Effector memory CD4-positive, alpha-beta T cell (primary cell): ENCODE measurements around the gene F10.

Experiments used
- DNase-seq, 3 donors: peaks; one replicate each; pipeline ENCODE4 v3.0.0-alpha.2; 2020
- H3K27ac ChIP-seq: 2 replicates; pipeline ENCODE4 v1.7.0; 2013; ENCODE audit warnings: mild to moderate bottlenecking, low read length, moderate library complexity; ENCODE audit not compliant: insufficient read depth, poor library complexity, severe bottlenecking
- H3K27me3 ChIP-seq: replicated peaks from 2 replicates; pipeline ENCODE4 v1.7.0; 2013; ENCODE audit warnings: mild to moderate bottlenecking, low read length; ENCODE audit not compliant: insufficient read depth, control insufficient read depth, poor library complexity, severe bottlenecking
- H3K36me3 ChIP-seq: 2 replicates; pipeline ENCODE4 v1.7.0; 2013; ENCODE audit warnings: mild to moderate bottlenecking, low read length, moderate library complexity; ENCODE audit not compliant: control insufficient read depth, insufficient read depth
- H3K4me1 ChIP-seq: 2 replicates; pipeline ENCODE4 v1.7.0; 2013; ENCODE audit warnings: low read length, mild to moderate bottlenecking; ENCODE audit not compliant: control insufficient read depth, insufficient read depth, poor library complexity, severe bottlenecking
- H3K4me3 ChIP-seq: 2 replicates; pipeline ENCODE4 v1.7.0; 2013; ENCODE audit warnings: low read length, low read depth, mild to moderate bottlenecking; ENCODE audit not compliant: insufficient read depth, poor library complexity, severe bottlenecking
- H3K9me3 ChIP-seq: 2 replicates; pipeline ENCODE4 v1.7.0; 2013; ENCODE audit warnings: mild to moderate bottlenecking, low read length, moderate library complexity; ENCODE audit not compliant: control insufficient read depth

The F10 gene

DNA sequence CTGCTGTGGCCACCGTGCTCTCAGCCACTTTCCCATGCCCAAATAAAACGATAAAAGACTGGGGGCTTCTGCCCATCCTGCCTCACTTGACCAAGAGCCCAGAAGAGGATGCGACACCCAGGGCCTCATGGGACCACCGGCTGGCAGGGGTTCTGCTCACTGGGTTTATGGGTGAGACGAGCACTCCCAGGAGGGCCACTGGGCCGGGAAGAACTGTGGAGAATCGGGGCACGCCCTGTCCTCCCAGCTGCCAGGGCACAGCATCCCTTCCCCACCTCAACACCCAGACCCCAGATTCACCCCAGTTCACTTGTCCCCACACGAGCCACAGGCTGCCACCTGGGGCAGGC lies 4.7 kb upstream of the F10 start:
- Histone ChIP-seq H3K9me3 (no peaks in the 10 kb centered on the region), H3K27ac (no peak overlapping the region), H3K4me1 (no peaks in the 10 kb centered on the region), H3K36me3 (no peaks in the 10 kb centered on the region), H3K27me3 (no peaks in the 10 kb centered on the region), H3K4me3 (no peak overlapping the region)
- no peak for DNase-seq

DNA sequence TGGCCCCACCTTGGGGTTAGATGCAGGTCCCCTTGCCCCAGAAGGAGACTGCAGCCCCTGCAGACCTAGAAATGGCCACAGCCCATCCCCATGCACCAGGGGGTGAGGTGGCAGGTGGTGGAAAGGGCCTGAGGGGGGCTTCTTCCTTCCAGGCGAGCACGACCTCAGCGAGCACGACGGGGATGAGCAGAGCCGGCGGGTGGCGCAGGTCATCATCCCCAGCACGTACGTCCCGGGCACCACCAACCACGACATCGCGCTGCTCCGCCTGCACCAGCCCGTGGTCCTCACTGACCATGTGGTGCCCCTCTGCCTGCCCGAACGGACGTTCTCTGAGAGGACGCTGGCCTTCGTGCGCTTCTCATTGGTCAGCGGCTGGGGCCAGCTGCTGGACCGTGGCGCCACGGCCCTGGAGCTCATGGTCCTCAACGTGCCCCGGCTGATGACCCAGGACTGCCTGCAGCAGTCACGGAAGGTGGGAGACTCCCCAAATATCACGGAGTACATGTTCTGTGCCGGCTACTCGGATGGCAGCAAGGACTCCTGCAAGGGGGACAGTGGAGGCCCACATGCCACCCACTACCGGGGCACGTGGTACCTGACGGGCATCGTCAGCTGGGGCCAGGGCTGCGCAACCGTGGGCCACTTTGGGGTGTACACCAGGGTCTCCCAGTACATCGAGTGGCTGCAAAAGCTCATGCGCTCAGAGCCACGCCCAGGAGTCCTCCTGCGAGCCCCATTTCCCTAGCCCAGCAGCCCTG lies 4.2 kb upstream of the F10 start:
- Histone ChIP-seq H3K4me3 (no peak overlapping the region), H3K36me3 (no peaks in the 10 kb centered on the region), H3K9me3 (no peaks in the 10 kb centered on the region), H3K27me3 (no peaks in the 10 kb centered on the region), H3K27ac (no peak overlapping the region), H3K4me1 (no peaks in the 10 kb centered on the region)
- DNase-seq: no peak

DNA sequence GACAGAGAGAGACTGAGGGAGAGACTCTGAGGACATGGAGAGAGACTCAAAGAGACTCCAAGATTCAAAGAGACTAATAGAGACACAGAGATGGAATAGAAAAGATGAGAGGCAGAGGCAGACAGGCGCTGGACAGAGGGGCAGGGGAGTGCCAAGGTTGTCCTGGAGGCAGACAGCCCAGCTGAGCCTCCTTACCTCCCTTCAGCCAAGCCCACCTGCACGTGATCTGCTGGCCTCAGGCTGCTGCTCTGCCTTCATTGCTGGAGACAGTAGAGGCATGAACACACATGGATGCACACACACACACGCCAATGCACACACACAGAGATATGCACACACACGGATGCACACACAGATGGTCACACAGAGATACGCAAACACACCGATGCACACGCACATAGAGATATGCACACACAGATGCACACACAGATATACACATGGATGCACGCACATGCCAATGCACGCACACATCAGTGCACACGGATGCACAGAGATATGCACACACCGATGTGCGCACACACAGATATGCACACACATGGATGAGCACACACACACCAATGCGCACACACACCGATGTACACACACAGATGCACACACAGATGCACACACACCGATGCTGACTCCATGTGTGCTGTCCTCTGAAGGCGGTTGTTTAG lies 3.3 kb upstream of the F10 start:
- no peaks in the 10 kb centered on the region for H3K27me3 ChIP-seq
- H3K27ac ChIP-seq: no peak overlapping the region
- H3K4me1 ChIP-seq: no peaks in the 10 kb centered on the region
- H3K9me3 ChIP-seq: no peaks in the 10 kb centered on the region
- no peak for DNase-seq
- no peaks in the 10 kb centered on the region for H3K36me3 ChIP-seq
- no peak overlapping the region for H3K4me3 ChIP-seq

DNA sequence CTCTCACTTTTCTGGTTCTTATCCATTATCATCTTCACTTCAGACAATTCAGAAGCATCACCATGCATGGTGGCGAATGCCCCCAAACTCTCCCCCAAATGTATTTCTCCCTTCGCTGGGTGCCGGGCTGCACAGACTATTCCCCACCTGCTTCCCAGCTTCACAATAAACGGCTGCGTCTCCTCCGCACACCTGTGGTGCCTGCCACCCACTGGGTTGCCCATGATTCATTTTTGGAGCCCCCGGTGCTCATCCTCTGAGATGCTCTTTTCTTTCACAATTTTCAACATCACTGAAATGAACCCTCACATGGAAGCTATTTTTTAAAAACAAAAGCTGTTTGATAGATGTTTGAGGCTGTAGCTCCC lies 2.8 kb upstream of the F10 start:
- H3K9me3 ChIP-seq: no peaks in the 10 kb centered on the region

DNA sequence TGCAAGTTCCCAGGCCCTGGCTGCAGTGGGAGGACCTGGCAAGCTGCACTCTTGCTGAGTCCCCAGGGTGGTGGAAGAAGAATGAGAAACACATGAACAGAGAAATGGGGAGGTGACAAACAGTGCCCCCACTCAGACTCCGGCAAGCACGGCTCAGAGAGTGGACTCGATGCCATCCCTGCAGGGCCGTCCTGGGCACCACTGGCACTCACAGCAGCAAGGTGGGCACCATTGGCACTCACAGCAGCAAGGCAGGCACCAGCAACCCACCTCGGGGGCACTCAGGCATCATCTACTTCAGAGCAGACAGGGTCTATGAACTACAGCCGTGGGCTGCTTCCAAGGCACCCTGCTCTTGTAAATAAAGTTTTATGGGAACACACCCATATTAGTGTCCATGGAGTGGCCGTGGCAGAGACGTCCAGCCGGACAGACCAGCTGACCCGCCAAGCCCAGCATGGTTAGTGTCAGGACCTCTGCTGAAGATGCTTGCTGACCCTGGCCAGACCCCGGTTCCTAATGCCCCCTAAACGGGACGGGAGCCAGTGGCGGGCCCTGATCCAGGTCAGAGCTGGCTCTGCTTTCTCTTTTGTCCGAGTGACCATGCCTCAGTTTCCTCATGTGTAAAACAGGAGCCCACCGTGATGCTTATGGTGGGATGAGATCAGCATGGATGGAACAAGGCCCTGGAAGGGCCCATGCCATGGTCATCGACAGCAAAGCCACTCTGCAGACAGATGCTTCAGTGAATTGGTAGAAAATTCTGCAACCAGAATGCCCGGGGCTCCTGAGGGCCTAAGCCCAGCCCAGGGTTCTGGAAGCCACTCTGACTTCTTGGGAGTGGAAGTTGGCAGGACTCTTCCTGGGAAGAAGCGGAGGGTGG lies 2.1 kb upstream of the F10 start:
- no peak overlapping the region for H3K4me3 ChIP-seq
- no peaks in the 10 kb centered on the region for H3K9me3 ChIP-seq
- DNase-seq: no peak
- H3K27me3 ChIP-seq: no peaks in the 10 kb centered on the region
- no peaks in the 10 kb centered on the region for H3K4me1 ChIP-seq
- H3K36me3 ChIP-seq: no peaks in the 10 kb centered on the region
- H3K27ac ChIP-seq: no peak overlapping the region

More for the DNA sequence above, 2.8 kb upstream of the F10 start:
- H3K36me3 ChIP-seq: no peaks in the 10 kb centered on the region
- no peaks in the 10 kb centered on the region for H3K27me3 ChIP-seq
- DNase-seq: no peak
- no peak overlapping the region for H3K27ac ChIP-seq
- H3K4me1 ChIP-seq: no peaks in the 10 kb centered on the region
- H3K4me3 ChIP-seq: no peak overlapping the region

DNA sequence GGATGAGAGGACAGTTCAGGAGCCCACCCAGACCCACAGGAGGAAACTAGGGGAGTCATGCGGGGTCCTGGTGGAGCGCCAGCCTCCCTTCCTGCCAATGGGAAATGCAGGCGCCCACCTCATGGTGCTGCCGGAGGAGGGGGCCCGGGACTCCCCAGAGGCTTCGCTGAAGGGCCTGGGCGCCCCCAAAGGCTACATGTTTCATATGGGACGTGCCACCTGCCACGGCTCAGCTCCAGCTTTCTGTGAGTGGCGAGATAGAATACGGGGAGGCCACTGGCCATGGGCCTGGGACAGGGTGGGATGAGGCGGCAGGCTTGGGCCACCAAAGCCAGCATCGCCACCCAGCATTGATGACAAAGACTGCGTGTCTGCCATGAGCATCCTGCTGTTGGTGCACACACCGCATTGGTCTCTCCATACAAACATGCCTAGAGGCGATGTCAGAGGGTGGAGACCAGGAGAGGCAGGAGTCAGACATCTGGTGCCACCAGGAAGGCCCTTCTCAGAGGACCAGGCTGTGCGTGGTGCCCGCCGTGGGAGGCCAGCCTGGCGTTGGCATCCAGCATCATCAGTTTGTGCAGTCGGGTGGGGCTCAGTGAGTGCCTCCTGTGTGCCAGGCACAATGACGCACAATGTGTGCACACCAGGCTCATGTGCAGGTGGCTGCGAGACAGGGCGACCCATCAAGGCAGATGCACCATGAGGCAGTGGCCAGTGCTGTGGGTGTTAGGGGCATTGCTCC lies 1.2 kb upstream of the F10 start:
- Histone ChIP-seq H3K27me3 (no peaks in the 10 kb centered on the region), H3K4me1 (no peaks in the 10 kb centered on the region), H3K4me3 (no peak overlapping the region), H3K36me3 (no peaks in the 10 kb centered on the region), H3K27ac (no peak overlapping the region), H3K9me3 (no peaks in the 10 kb centered on the region)
- no peak for DNase-seq

DNA sequence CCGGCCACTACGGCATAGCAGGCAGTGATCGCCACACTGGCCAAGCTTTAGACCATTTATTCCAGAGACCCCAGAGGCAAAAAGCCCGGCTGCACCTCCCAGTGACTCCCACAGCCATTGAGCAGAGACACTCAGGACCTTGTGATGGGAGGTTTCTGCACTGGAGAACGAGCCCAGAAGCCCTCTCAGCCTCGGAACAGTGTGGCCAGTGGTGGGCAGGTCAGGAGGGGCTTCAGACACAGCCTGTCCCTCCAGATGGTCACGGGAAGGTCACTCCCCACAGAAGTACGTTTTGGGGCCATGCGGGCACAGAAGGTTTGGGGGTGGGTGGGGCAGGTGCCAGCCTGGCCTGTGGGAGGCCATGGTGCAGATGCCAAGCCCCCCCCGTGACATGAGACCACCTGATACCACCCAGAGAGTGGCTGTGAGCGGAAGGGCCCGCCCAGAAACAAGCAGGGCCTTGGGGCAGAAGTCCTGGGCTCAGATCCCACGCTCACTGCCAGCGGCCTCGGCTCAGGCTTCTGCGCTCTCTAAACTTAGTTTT lies 599 bp upstream of the F10 start:
- Histone ChIP-seq H3K27ac (no peak overlapping the region), H3K27me3 (no peaks in the 10 kb centered on the region), H3K36me3 (no peaks in the 10 kb centered on the region), H3K4me1 (no peaks in the 10 kb centered on the region), H3K9me3 (no peaks in the 10 kb centered on the region), H3K4me3 (no peak overlapping the region)
- no peak for DNase-seq

DNA sequence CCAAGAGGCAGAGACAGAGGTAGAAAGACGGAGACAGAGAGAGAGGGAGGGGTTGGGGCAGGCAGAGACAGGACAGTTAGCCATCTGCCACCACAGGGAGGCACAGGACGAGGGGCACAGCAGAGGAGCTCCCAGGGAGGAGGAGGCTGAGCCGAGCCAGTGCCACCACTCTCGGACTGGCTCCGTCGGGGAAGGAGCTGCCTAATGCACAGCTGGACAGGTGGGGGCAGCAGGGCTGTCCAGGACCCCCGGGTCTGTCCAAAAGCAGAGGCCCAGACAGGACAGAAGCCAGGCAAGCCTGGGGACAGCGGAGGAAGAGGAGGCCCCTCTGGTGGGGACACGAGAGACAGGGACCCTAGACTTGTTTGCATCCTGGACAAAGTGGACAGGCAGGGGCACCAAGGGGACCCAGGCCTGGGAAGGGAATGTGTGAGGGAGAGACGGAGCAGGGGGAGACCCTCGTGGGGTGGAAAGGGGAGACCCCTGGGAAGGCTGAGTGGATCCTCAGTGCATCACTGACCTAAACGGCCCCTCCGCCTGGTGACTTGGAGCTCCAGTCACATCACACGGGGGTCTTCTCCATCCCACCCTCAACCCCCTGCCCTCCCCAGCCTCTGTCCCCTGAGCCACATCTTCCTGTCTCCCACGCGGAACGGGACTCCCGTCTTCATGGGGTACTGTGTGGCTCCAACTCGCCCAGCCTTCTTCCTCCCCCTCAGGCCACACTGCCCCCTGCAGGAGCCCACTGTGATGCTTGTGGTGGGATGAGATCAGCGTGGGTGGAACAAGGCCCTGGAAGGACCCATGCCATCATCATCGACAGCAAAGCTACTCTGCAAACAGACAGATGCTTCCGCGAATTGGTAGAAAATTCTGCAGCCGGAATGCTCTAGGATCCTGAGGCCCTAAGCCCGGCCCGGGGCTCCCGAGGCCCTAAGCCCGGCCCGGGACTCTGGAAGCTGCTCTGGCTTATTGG lies 915 bp downstream of the F10 start:
- Histone ChIP-seq H3K27ac (no peak overlapping the region), H3K9me3 (no peaks in the 10 kb centered on the region), H3K27me3 (no peaks in the 10 kb centered on the region), H3K36me3 (no peaks in the 10 kb centered on the region), H3K4me1 (no peaks in the 10 kb centered on the region), H3K4me3 (no peak overlapping the region)
- no peak for DNase-seq
